GM19239 (cell line): Measurements from ENCODE around the gene MADCAM1.

Experiments used
- DNase-seq: peaks from one replicate; pipeline ENCODE4 v3.0.0; 2011; ENCODE audit warnings: low spot score; ENCODE audit not compliant: insufficient read length
- FAIRE-seq: peaks from 2 replicates; lab custom pipeline; 2011; peaks lifted over from hg19 to GRCh38; lab: Jason Lieb, UNC

The MADCAM1 gene

GRCh38 chr19:485583-486236, 10.6 kb upstream of the MADCAM1 start:
- FAIRE-seq: no peak
- DNase-seq: no peak

- DNase-seq: peak; percentile 99
Observed at GRCh38 chr19:488505-489417, 7.5 kb upstream of the MADCAM1 start.

GRCh38 chr19:489418-490196, 6.7 kb upstream of the MADCAM1 start:
- no peak for FAIRE-seq
- DNase-seq: no peak

More at GRCh38 chr19:488505-489417, 7.5 kb upstream of the MADCAM1 start:
- peak; percentile 87 for FAIRE-seq

- no peak for DNase-seq
- FAIRE-seq: no peak
Observed at GRCh38 chr19:491146-491741, 5.0 kb upstream of the MADCAM1 start.

- FAIRE-seq: no peak
- DNase-seq: no peak
Observed at GRCh38 chr19:492091-492531, 4.2 kb upstream of the MADCAM1 start.

GRCh38 chr19:493391-494170, 2.7 kb upstream of the MADCAM1 start:
- DNase-seq: no peak
- no peak for FAIRE-seq

GRCh38 chr19:494171-495080, 1.9 kb upstream of the MADCAM1 start:
- DNase-seq (no peak), FAIRE-seq (no peak)

GRCh38 chr19:495081-495401, 1.2 kb upstream of the MADCAM1 start:
- DNase-seq (no peak), FAIRE-seq (no peak)

- peak; percentile 51 for DNase-seq
- no peak for FAIRE-seq
Observed at GRCh38 chr19:495402-496111, 729 bp upstream of the MADCAM1 start.

GRCh38 chr19:496986-497385, 700 bp downstream of the MADCAM1 start:
- DNase-seq (no peak), FAIRE-seq (no peak)

- DNase-seq (no peak), FAIRE-seq (no peak)
Observed at GRCh38 chr19:497491-497868, 1.2 kb downstream of the MADCAM1 start.

GRCh38 chr19:497869-498510, 1.7 kb downstream of the MADCAM1 start:
- DNase-seq (no peak), FAIRE-seq (no peak)

- FAIRE-seq (no peak), DNase-seq (no peak)
Observed at GRCh38 chr19:498511-498891, 2.2 kb downstream of the MADCAM1 start.

GRCh38 chr19:498977-499623, 2.8 kb downstream of the MADCAM1 start:
- DNase-seq (no peak), FAIRE-seq (no peak)

GRCh38 chr19:501646-502045, 5.4 kb downstream of the MADCAM1 start:
- DNase-seq (no peak), FAIRE-seq (no peak)

- FAIRE-seq (no peak), DNase-seq (no peak)
Observed at GRCh38 chr19:504616-505015, 8.3 kb downstream of the MADCAM1 start.
